Activated CD4-positive, alpha-beta T cell treated with anti-CD3 and anti-CD28 coated beads, Interleukin-2, Interleukin-4, amounts not matched to agents 100 ng/mL and 50 ng/mL, durations not matched to agents 16 hours and 8 hours (primary cell): ENCODE data around the gene MSX2.

Source experiments
- DNase-seq: peaks from one replicate; pipeline ENCODE4 v3.0.0-alpha.2; 2020; ENCODE audit warnings: low spot score

The MSX2 gene

GRCh38 chr5:174718880-174719610, 5.3 kb upstream of the MSX2 start:
- DNase-seq, result no peak

- DNase-seq, result no peak
Measured at GRCh38 chr5:174719793-174720611, 4.4 kb upstream of the MSX2 start.

GRCh38 chr5:174720612-174721529, 3.5 kb upstream of the MSX2 start:
- DNase-seq, result no peak

GRCh38 chr5:174721530-174722432, 2.6 kb upstream of the MSX2 start:
- DNase-seq, result no peak

- no peak for DNase-seq
Measured at GRCh38 chr5:174722500-174722899, 1.9 kb upstream of the MSX2 start.

GRCh38 chr5:174723315-174723978, 935 bp upstream of the MSX2 start:
- no peak for DNase-seq

GRCh38 chr5:174723979-174724483, 351 bp upstream of the MSX2 start:
- no peak for DNase-seq

GRCh38 chr5:174725261-174725990, 1.0 kb downstream of the MSX2 start:
- no peak for DNase-seq

GRCh38 chr5:174725991-174726601, 1.7 kb downstream of the MSX2 start:
- DNase-seq, result no peak

- DNase-seq, result no peak
Measured at GRCh38 chr5:174726916-174727793, 2.8 kb downstream of the MSX2 start.

- no peak for DNase-seq
Measured at GRCh38 chr5:174727794-174728680, 3.7 kb downstream of the MSX2 start.

GRCh38 chr5:174729075-174729680, 4.8 kb downstream of the MSX2 start:
- DNase-seq, result no peak

GRCh38 chr5:174731214-174732035, 7.0 kb downstream of the MSX2 start:
- DNase-seq, result no peak

- no peak for DNase-seq
Measured at GRCh38 chr5:174732036-174733020, 7.9 kb downstream of the MSX2 start.
